Stimulated activated memory B cell treated with anti-CD40 and anti-IgM and Interleukin-4, amounts not matched to agents 10 μg/mL and 1 μg/mL and 100 μg/mL, for 72 hours (primary cell): ENCODE measurements around the gene SLC37A1.

Experiments used
- ATAC-seq: fragments of 150-1000 bp; cut with Tn5 transposase; 2 replicates; pipeline ENCODE4 v1.10.0; 2021
- H3K27ac Mint-ChIP-seq: one replicate; pipeline ENCODE4 v1.8.0; 2022; ENCODE audit warnings: mild to moderate bottlenecking, mixed read lengths
- H3K27me3 Mint-ChIP-seq: one replicate; pipeline ENCODE4 v1.8.0; 2022; ENCODE audit warnings: mixed read lengths
- H3K36me3 Mint-ChIP-seq: one replicate; pipeline ENCODE4 v1.8.0; 2022; ENCODE audit warnings: mixed read lengths
- H3K4me1 Mint-ChIP-seq: one replicate; pipeline ENCODE4 v1.8.0; 2022; ENCODE audit warnings: mixed read lengths
- H3K4me3 Mint-ChIP-seq: one replicate; pipeline ENCODE4 v1.8.0; 2022; ENCODE audit warnings: mild to moderate bottlenecking, moderate library complexity, mixed read lengths
- H3K9me3 Mint-ChIP-seq: one replicate; pipeline ENCODE4 v1.8.0; 2022; ENCODE audit warnings: mixed read lengths

SLC37A1 gene

DNA sequence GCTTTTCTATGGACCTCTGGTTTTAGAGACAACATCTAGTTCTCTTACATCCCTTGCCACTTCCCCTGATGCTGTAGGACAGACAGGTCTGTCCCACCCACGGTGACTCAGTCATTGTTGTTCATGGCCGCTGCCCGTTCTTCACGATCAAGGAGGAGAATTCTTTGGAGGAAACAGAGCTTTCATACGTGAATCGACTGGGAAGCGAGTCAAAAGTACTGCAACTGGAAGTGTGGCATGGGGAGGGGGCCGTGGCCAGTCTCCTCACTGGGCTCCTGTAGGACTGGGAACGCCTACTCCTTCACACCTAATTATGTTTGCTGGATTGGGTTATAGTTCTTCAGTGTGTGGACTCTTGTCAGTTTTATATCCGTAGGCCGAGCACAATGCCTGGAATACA is 4.4 kb upstream of the SLC37A1 start:
- Mint-ChIP-seq H3K27ac (no peak overlapping the region), H3K4me3 (no peak overlapping the region), H3K27me3 (no peaks in the 10 kb centered on the region), H3K4me1 (peaks cover 26% of the 10 kb centered on the region), H3K36me3 (no peaks in the 10 kb centered on the region), H3K9me3 (no peaks in the 10 kb centered on the region)
- ATAC-seq = no peak

DNA sequence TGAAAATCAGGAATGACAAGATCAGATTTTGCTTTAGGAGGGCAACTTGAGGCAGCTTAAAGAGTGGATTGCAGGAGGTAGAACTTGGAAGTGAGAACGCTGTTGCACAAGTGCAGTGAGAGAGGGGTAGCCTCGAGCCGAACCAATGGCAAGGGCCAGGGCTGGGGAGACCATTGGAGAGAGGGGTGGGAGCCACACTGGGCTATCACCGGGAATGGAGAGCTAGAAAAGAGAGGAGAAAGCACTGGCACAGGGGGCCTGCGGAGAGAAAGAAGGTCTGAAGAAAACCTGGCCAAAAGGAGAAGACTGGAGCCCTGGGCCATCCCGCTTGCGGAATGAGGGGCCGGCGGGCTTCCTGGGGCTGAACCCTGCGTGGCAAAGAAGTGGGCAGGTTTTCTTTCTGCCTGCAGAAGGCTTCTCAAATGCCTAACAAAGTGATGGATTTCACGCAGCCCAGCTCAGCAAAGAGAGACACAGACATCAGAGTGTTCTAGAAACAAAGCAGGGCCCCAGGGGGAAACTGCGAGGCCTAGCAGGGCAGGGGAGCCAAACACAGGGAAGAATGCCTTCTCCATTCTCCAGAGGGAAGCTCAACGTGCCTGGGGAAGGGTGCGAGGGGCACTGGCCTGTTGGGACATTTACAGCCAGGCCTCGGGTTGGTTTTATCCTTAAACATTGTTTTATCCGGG is 1.2 kb upstream of the SLC37A1 start:
- Mint-ChIP-seq H3K9me3 (no peaks in the 10 kb centered on the region), H3K27me3 (no peaks in the 10 kb centered on the region), H3K27ac (peak overlapping the region; percentile 63), H3K4me1 (peaks cover 40% of the 10 kb centered on the region), H3K4me3 (peak overlapping the region; percentile 72), H3K36me3 (peaks cover 14% of the 10 kb centered on the region)
- ATAC-seq = no peak

DNA sequence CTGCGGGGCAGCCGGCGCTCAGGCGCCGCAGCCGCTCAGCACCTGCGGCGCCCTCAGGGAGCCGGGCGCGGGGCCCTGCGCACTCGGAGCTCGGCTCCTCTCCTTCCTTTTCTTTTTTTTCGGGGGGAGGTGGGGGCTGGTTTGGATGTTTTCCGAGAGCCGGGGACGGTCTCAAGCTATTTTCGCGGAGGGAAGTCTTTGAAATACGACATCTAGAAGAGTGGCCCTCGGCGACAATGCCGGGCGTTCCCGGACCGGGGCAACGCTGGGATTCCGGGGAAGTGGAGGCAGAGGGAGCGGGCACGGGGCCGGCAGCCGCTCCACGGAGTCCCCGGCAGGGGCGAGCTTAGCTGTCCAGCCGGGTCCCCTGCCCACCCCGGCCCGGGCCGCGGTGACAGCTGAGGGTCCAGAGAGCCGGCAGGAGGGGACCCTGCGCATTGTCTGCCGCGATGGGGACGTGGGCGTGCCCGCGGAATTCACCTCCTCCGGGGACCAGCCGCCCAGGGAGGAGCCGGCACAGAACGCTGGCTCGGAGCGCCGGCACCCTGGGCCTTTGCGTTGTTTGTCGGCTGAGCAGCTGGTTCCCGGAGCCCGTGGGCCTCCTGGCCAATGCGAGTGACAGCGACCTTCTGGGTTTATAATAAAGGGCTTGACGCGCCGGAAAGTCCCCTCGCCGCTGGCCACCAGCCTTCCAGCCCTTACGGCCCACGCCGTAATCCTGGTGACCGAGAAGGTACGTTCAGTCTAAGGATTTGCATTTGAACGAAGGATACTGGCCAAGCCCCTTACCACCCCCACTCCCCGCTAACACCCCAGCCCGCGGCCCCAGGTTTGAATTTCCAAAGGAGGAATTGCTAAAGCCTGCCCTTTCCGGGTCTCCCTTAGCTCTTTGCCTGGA is 582 bp downstream of the SLC37A1 start:
- H3K27me3 Mint-ChIP-seq = no peaks in the 10 kb centered on the region
- H3K27ac Mint-ChIP-seq = peak overlapping the region; percentile 63
- peak; percentile 83 for ATAC-seq
- peaks cover 22% of the 10 kb centered on the region for H3K36me3 Mint-ChIP-seq
- peak overlapping the region; percentile 92 for H3K4me3 Mint-ChIP-seq
- H3K9me3 Mint-ChIP-seq = no peaks in the 10 kb centered on the region
- H3K4me1 Mint-ChIP-seq = peaks cover 50% of the 10 kb centered on the region

DNA sequence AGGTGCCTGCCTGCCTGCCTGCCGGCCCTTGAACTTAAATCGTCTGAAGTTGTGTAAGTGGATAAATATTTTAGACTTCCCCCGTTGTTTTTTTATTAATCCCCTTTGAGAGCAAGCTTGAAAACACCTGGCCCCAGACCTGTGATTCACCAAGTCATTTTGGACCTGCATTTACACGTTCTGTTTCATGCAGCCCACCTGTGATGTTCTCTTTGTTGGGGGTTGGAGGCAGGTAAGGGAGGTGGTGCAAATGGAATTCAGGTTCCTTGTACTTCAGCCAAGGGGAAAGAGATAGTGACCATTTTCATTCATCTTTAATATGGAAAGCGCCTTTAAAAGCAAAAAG is 1.2 kb downstream of the SLC37A1 start:
- ATAC-seq = no peak
- Mint-ChIP-seq H3K4me3 (peak overlapping the region; percentile 92), H3K9me3 (no peaks in the 10 kb centered on the region), H3K27me3 (no peaks in the 10 kb centered on the region), H3K36me3 (peaks cover 26% of the 10 kb centered on the region), H3K27ac (peak overlapping the region; percentile 63), H3K4me1 (peaks cover 53% of the 10 kb centered on the region)

DNA sequence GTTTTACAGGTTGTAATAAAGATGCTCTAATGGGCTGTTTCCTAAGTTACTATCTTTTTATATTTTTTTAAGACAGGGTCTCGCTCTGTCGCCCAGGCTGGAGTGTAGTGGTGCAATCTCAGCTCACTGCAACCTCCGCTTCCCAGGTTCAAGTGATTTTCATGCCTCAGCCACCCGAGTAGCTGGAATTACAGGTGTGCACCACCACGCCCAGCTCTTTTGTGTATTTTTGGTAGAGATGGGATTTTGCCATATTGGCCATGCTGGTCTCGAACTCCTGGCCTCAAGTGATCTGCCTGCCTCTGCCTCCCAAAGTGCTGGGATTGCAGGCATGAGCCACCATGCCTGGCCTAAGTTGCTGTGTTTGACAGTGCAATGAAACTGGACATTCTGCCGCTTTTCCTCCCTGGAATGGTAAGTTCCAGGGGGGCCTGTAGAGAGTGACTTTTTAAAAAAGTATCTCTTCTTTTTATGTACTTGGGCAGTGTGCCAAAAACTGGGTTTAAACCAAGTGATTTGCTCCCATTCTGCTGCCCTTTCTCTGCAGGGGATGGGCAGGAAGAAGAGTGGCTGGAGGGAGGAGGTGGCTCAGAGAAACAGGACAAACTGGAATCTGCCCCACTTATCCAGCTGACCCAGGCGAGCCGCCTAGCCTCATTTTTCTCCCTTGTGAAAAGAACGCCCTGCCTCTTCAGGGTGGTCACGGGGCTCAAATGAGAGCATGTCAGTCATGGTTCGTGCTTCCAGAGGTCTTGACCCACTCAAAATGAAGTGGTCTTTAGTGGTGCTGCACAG is 2.3 kb downstream of the SLC37A1 start:
- H3K9me3 Mint-ChIP-seq = no peaks in the 10 kb centered on the region
- no peaks in the 10 kb centered on the region for H3K27me3 Mint-ChIP-seq
- H3K4me1 Mint-ChIP-seq = peaks cover 63% of the 10 kb centered on the region
- H3K36me3 Mint-ChIP-seq = peaks cover 37% of the 10 kb centered on the region
- peak overlapping the region; percentile 92 for H3K4me3 Mint-ChIP-seq
- no peak overlapping the region for H3K27ac Mint-ChIP-seq
- no peak for ATAC-seq

DNA sequence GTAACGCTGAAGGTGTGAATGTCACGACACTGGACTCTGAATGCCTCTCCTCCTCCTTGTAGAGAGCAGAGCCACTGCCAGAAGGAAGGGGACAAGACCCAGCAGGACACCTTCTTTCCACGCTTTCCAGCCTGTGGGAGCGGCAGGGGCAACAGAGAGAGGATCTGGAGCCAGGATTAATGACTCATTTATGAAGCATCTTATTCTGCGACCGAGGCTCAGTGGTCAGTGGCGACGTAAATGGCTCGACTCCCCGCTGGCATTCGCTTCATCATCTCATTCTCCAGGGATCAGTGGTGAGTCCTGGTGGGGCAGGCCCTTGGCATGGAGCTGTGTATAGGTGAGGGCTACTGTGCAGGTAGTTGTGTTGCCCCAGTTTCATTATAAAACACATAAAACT is 4.6 kb downstream of the SLC37A1 start:
- ATAC-seq = no peak
- H3K9me3 Mint-ChIP-seq = no peaks in the 10 kb centered on the region
- H3K4me1 Mint-ChIP-seq = peaks cover 72% of the 10 kb centered on the region
- peaks cover 55% of the 10 kb centered on the region for H3K36me3 Mint-ChIP-seq
- no peak overlapping the region for H3K4me3 Mint-ChIP-seq
- no peaks in the 10 kb centered on the region for H3K27me3 Mint-ChIP-seq
- H3K27ac Mint-ChIP-seq = no peak overlapping the region

DNA sequence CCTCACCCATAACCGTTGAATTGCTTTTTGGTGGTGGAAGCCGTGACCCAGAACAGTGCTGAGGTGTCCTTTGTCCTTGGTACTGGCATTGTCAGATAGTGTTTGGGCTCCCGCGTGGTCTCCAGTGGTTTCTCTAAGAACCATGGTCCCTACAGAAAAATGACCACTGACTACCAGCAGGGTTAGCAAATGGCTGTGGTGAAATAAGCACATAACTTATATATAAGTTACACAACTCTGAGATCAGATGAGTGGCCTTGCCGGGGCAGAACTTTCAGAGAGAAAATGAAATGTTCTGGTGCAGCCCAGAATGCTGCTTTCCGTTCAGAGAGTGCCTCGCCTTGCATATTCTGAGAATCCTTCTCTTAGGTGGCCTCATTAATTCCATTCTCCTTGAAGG is 5.0 kb downstream of the SLC37A1 start:
- Mint-ChIP-seq H3K4me1 (peaks cover 75% of the 10 kb centered on the region), H3K9me3 (no peaks in the 10 kb centered on the region), H3K4me3 (no peak overlapping the region), H3K36me3 (peaks cover 56% of the 10 kb centered on the region), H3K27ac (no peak overlapping the region), H3K27me3 (no peaks in the 10 kb centered on the region)
- ATAC-seq = no peak

DNA sequence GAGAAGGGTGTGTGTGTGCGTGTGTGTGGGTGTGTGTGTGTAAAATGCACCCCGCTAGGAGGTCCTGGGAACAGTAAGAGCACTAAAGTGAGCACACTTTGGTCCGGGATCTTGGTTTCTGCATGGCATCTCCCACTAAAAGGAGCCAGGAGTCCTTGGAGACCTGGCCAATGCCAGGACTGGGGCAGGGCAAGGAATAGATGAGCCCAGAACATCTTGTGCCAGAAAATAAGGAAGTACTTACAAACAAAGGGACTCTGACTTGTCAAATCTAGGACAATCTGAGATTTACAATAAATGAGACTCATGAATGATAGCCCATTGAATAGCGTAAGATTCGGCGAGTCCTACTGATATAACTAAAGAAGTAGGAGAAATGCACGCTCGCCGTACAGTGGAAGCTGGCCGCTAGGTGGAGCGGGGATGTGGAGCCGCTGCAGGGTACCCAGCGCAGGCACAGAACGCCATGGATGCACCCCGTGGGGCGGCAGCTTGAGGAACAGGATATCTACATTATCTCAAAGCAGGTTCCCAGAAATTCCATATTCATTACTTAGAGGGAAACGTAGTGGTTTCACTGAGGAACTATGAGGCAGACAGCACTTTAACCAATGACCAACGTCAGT is 7.1 kb downstream of the SLC37A1 start:
- H3K27me3 Mint-ChIP-seq = no peaks in the 10 kb centered on the region
- peaks cover 61% of the 10 kb centered on the region for H3K36me3 Mint-ChIP-seq
- no peak for ATAC-seq
- no peak overlapping the region for H3K4me3 Mint-ChIP-seq
- no peak overlapping the region for H3K27ac Mint-ChIP-seq
- H3K4me1 Mint-ChIP-seq = peaks cover 82% of the 10 kb centered on the region
- no peaks in the 10 kb centered on the region for H3K9me3 Mint-ChIP-seq

DNA sequence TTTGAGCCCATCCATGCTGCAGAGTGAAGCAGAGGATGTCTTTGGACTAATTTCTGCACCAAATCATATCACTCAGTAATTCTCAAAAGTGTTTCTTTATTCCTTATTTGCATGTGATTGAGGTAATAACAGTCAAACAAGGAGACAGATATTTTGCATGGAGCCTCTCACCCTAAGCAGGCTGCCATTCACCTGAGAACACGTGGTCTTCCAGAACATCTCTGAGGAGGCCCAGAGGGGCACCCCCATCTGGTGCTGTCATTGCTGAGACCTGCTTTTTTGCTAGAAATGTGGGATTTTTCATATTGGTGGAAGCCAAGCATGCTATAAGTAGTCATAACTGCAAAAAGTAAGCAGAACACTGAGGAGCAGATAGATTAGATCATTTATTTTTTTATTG is 7.7 kb downstream of the SLC37A1 start:
- no peaks in the 10 kb centered on the region for H3K27me3 Mint-ChIP-seq
- peak overlapping the region; percentile 99 for H3K27ac Mint-ChIP-seq
- peaks cover 84% of the 10 kb centered on the region for H3K4me1 Mint-ChIP-seq
- H3K4me3 Mint-ChIP-seq = no peak overlapping the region
- no peak for ATAC-seq
- no peaks in the 10 kb centered on the region for H3K9me3 Mint-ChIP-seq
- H3K36me3 Mint-ChIP-seq = peaks cover 59% of the 10 kb centered on the region

DNA sequence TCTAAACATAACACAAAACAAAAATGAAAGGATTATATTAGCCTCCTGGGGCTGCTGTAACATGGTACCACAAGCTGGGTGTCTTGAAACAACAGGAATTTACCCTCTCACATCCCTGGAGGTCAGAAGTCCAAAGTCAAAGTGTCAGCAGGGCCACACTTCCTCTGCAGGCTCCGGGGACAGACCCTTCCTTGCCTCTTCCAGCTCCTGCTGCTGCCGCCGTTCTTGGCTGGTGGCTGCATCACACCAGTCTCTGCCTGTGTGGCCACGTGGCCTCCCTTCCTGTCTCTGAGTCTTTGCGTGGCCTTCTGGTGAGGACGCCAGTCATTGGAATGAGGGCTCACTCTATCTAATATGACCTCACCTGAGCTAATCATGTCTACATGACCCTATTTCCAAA is 8.2 kb downstream of the SLC37A1 start:
- Mint-ChIP-seq H3K36me3 (peaks cover 59% of the 10 kb centered on the region), H3K27me3 (no peaks in the 10 kb centered on the region), H3K9me3 (no peaks in the 10 kb centered on the region), H3K4me3 (no peak overlapping the region), H3K4me1 (peaks cover 84% of the 10 kb centered on the region), H3K27ac (peak overlapping the region; percentile 99)
- no peak for ATAC-seq

DNA sequence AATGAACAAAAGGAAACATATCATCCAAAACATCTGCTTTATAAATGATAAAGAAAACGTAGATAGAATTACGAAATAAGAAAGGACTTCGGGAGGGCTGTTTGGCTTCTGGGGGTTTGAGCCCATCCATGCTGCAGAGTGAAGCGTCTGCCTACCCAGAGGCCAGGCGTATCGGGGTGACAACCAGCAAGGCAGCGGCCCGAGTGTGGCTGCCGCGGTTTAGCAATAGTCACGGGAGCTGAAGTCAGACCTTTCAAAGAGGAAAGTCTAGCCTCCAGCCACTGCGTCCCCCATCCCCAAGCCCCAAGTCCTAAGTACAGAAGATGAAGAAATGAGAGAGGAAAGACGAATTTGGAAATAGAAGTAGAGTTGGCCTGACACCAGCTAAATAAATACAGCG is 8.6 kb downstream of the SLC37A1 start:
- H3K36me3 Mint-ChIP-seq = peaks cover 58% of the 10 kb centered on the region
- no peak for ATAC-seq
- peak overlapping the region; percentile 99 for H3K27ac Mint-ChIP-seq

DNA sequence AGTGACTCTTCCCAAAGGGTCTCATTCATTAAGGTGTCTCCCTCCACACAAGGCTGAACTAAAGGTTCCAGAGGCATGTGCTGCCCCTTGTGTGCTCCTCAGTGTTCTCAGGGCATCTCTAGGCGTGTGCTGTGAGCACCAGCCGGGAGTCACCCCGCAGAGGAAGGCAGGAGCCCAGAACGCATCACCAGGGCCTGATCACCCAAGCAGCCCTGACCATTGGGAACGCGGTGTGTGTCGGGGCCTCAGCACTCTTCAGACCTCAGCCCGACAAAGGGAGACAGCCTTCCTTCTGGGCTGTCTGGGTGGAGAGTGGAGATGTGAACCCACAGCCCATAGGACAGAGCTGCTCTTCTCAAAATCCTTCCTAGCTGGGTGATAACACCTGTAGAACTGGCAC is 9.1 kb downstream of the SLC37A1 start:
- Mint-ChIP-seq H3K4me3 (no peak overlapping the region), H3K36me3 (peaks cover 56% of the 10 kb centered on the region), H3K27ac (peak overlapping the region; percentile 99), H3K27me3 (no peaks in the 10 kb centered on the region), H3K9me3 (no peaks in the 10 kb centered on the region), H3K4me1 (peaks cover 86% of the 10 kb centered on the region)
- ATAC-seq = no peak

More for the DNA sequence above, 8.6 kb downstream of the SLC37A1 start:
- peaks cover 84% of the 10 kb centered on the region for H3K4me1 Mint-ChIP-seq
- H3K27me3 Mint-ChIP-seq = no peaks in the 10 kb centered on the region
- no peaks in the 10 kb centered on the region for H3K9me3 Mint-ChIP-seq
- H3K4me3 Mint-ChIP-seq = no peak overlapping the region

DNA sequence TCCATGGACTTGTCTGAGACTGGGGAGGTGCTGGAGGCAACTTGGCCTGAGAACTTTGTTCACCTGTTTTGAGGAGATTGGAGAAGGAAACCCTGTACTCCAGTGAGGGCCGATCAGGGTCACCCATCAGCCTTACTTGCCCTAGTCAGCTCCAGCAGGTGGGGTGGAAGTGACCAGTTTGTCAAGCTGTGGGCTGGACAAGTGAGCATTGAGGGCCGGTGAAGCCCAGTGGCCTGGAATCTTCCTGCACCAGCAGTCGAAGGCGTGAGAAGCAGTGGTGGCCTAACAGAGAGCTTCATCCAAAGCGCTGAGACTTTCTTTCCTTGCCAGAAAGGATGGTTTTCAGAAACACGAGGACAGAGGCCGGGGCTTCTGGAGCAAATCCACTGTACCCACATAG is 9.6 kb downstream of the SLC37A1 start:
- no peaks in the 10 kb centered on the region for H3K9me3 Mint-ChIP-seq
- ATAC-seq = no peak
- no peak overlapping the region for H3K4me3 Mint-ChIP-seq
- H3K27me3 Mint-ChIP-seq = no peaks in the 10 kb centered on the region
- peak overlapping the region; percentile 99 for H3K27ac Mint-ChIP-seq
- H3K4me1 Mint-ChIP-seq = peaks cover 86% of the 10 kb centered on the region
- peaks cover 52% of the 10 kb centered on the region for H3K36me3 Mint-ChIP-seq

DNA sequence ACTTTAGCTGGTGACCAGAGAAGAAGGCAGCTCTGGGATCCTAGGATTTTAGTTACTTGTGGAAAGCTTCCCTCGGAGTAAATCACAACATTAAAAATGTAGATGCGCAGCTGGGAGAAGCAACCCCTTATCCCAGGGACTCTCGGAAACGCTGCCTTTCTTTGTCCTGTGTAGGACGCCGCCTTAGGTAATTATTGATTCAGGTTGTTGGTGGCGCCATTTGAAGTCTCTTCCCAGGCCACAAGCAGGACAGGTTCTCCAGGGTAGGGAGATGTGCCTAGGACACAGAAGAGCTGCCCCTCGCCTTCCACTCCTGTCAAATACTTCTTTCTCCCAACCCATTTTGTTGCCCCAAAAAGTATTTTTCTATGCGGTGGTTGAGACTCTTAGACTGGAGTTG is 10.3 kb downstream of the SLC37A1 start:
- Mint-ChIP-seq H3K4me1 (peaks cover 84% of the 10 kb centered on the region), H3K4me3 (peak overlapping the region; percentile 70)

More for the DNA sequence above, 10.3 kb downstream of the SLC37A1 start:
- Mint-ChIP-seq H3K27me3 (no peaks in the 10 kb centered on the region), H3K9me3 (no peaks in the 10 kb centered on the region), H3K27ac (peak overlapping the region; percentile 99), H3K36me3 (peaks cover 48% of the 10 kb centered on the region)
- no peak for ATAC-seq
